Activated CD8-positive, alpha-beta T cell treated with anti-CD3 and anti-CD28 coated beads, Interleukin-2, amount 10 ng/mL, durations not matched to agents 7 days and 5 days (primary cell): ENCODE results near the gene AAK1. TPM values are rescaled to one million over a fixed set of nuclear protein-coding genes. Genes with fewer than 3 reads are reported as not detected.
"Not testable (repeated sequence)": the region's sequence is repeated elsewhere in the genome, so short reads cannot be mapped to it uniquely, and the experiment has no call there.

ENCODE experiments used
- ATAC-seq: fragments of 150-1000 bp; cut with Tn5 transposase; one replicate; pipeline ENCODE4 v1.10.0; 2021; ENCODE audit warnings: moderate library complexity
- CTCF ChIA-PET: fragments of 350-600 bp; sonication (Branson Sonifier 250); formaldehyde crosslinking; loops from one replicate; lab custom pipeline; 2021; ENCODE audit warnings: antibody characterized with exemption; lab: Charles Lee
- POLR2A ChIA-PET: fragments of 350-600 bp; sonication (Branson Sonifier 250); formaldehyde crosslinking; loops from one replicate; lab custom pipeline; 2021; ENCODE audit warnings: antibody characterized with exemption; lab: Charles Lee
- DNase-seq: peaks from one replicate; pipeline ENCODE4 v3.0.0-alpha.2; 2020
- H3K27ac Mint-ChIP-seq: one replicate; pipeline ENCODE4 v1.8.0; 2021; ENCODE audit warnings: mild to moderate bottlenecking, mixed read lengths
- H3K27me3 Mint-ChIP-seq: one replicate; pipeline ENCODE4 v1.8.0; 2021; ENCODE audit warnings: low read depth, mixed read lengths
- H3K36me3 Mint-ChIP-seq: one replicate; pipeline ENCODE4 v1.8.0; 2021; ENCODE audit warnings: low read depth, mixed read lengths
- H3K4me1 Mint-ChIP-seq: one replicate; pipeline ENCODE4 v1.8.0; 2021; ENCODE audit warnings: low read depth, mixed read lengths
- H3K4me3 Mint-ChIP-seq: one replicate; pipeline ENCODE4 v1.8.0; 2021; ENCODE audit warnings: mild to moderate bottlenecking, mixed read lengths
- H3K9me3 Mint-ChIP-seq: one replicate; pipeline ENCODE4 v1.8.0; 2022; ENCODE audit warnings: mixed read lengths; ENCODE audit not compliant: insufficient read depth
- total RNA-seq, 2 experiments: library from RNA; stranded (reverse); gene quantifications; one replicate each; pipeline ENCODE4 v1.2.3, GENCODE V29; 2021

AAK1 gene
- total RNA-seq, 2 experiments from 2014 or later: 105 to 107 TPM

DNA sequence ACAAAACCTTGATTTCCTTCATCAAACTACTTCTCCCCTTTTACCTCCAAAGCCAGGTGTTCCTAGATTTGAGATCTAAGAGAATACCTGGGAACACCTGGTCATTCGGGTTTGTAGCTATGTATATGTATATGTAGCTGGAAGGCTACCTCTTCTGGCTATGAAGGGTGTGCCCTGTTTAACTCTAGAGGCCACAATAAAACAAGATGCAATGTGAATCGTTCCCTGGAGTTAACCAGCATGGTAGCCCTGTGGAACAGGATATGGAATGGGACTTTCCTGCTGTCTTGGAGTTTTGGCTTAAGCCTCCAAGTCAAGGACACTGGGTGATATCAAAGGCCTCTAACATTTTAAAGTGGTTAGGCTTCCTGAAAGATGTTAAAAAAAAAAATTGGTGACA is 188.6 kb downstream of the AAK1 start:
- H3K27me3 Mint-ChIP-seq: no peaks in the 10 kb centered on the region
- peaks cover 1% of the 10 kb centered on the region for H3K36me3 Mint-ChIP-seq
- ChIA-PET POLR2A (interaction anchor here (0.6 kb wide), 1 partner anchor 250 kb away, joined by 3 read pairs; no protein-coding TSS in a partner anchor), CTCF (interaction anchor here (2.3 kb wide), 1 partner anchor 18 kb away, joined by 9 read pairs; the partner anchor contains the start of gene NFU1)
- H3K27ac Mint-ChIP-seq: no peak overlapping the region
- ATAC-seq (no peak), DNase-seq (no peak)
- no peaks in the 10 kb centered on the region for H3K9me3 Mint-ChIP-seq
- H3K4me1 Mint-ChIP-seq: peaks cover 6% of the 10 kb centered on the region
- H3K4me3 Mint-ChIP-seq: no peak overlapping the region

GRCh38 chr2:69453475-69454129 is 189.9 kb downstream of the AAK1 start:
- H3K4me3 Mint-ChIP-seq: no peak overlapping the region
- peak; percentile 26 for ATAC-seq

GRCh38 chr2:69452687-69453086 is 190.9 kb downstream of the AAK1 start:
- Mint-ChIP-seq H3K9me3 (no peaks in the 10 kb centered on the region), H3K36me3 (no peaks in the 10 kb centered on the region), H3K27me3 (no peaks in the 10 kb centered on the region), H3K4me1 (peaks cover 6% of the 10 kb centered on the region), H3K4me3 (no peak overlapping the region), H3K27ac (no peak overlapping the region)
- DNase-seq: no peak
- ATAC-seq: no peak
- ChIA-PET POLR2A (no interaction called here), CTCF (interaction anchor here (2.3 kb wide), 1 partner anchor 15 kb away, joined by 9 read pairs; the partner anchor contains the start of gene NFU1)

More at GRCh38 chr2:69453475-69454129, 189.9 kb downstream of the AAK1 start:
- no peaks in the 10 kb centered on the region for H3K9me3 Mint-ChIP-seq
- no peak for DNase-seq
- no peaks in the 10 kb centered on the region for H3K36me3 Mint-ChIP-seq
- CTCF ChIA-PET: interaction anchor here (0.8 to 2.3 kb wide), 2 partner anchors 16 to 18 kb away, joined by 3 to 9 read pairs; partner anchors contain the start of gene NFU1
- POLR2A ChIA-PET: interaction anchor here (0.8 kb wide), 1 partner anchor 16 kb away, joined by 4 read pairs; the partner anchor contains the start of gene NFU1
- H3K27me3 Mint-ChIP-seq: no peaks in the 10 kb centered on the region
- H3K27ac Mint-ChIP-seq: no peak overlapping the region
- peaks cover 6% of the 10 kb centered on the region for H3K4me1 Mint-ChIP-seq

DNA sequence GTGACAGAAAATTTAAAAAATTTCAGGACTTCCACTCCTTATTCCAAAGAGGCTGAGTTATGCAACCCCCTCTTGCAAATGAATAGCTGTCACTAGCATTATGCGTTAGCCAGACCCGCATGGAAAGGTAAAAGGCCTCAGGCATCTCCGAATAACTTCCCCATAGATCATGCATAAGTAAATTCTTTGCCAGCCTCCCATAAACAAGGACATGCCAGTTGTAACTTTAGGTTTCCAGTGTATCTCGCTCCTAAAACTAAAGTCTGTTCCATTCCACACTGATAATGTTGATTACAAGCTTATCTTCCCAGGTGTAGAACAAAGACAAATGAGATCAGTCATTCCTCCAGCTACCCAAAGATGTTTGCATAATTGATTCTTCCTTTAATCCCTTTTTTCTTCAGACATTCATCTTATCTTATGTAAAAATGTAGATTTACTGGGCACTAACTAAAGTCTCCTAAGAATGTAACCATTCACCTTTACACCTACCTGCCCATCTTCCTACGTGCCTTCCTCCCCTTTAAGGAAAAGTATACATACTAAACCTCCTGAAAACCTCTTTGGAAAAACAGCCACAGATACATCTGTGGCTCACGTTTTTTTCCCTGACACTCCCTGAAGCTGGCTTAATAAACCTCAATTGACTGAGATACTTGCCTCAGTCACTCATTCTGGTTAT is 192.7 kb downstream of the AAK1 start:
- no peaks in the 10 kb centered on the region for H3K27me3 Mint-ChIP-seq
- H3K36me3 Mint-ChIP-seq: no peaks in the 10 kb centered on the region
- no peak overlapping the region for H3K4me3 Mint-ChIP-seq
- POLR2A ChIA-PET: no interaction called here
- no peaks in the 10 kb centered on the region for H3K9me3 Mint-ChIP-seq
- DNase-seq (no peak), ATAC-seq (no peak)
- no peak overlapping the region for H3K27ac Mint-ChIP-seq
- H3K4me1 Mint-ChIP-seq: peaks cover 6% of the 10 kb centered on the region
- CTCF ChIA-PET: interaction anchor here (1.0 kb wide), 1 partner anchor 75 kb away, joined by 3 read pairs; no protein-coding TSS in a partner anchor

DNA sequence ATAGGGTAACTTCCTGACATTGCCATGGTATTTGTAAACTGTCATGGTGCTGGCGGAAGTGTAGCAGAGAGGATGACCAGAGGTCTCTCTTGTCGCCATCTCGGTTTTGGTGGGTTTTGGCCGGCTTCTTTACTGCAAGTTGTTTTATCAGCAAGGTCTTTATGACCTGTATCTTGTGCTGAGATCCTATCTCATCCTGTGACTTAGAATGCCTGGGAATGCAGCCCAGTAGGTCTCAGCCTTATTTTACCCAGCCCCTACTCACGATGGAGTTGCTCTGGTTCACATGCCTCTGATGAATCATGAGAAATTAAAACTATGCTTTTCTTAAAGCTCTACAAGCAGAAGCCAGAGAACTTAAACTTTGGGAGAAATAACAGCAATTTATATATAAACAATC is 193.6 kb downstream of the AAK1 start:
- peaks cover 6% of the 10 kb centered on the region for H3K4me1 Mint-ChIP-seq
- no peak overlapping the region for H3K27ac Mint-ChIP-seq
- no peak for ATAC-seq
- CTCF ChIA-PET: no interaction called here
- DNase-seq: no peak
- H3K9me3 Mint-ChIP-seq: no peaks in the 10 kb centered on the region
- no peaks in the 10 kb centered on the region for H3K27me3 Mint-ChIP-seq
- H3K36me3 Mint-ChIP-seq: no peaks in the 10 kb centered on the region
- no peak overlapping the region for H3K4me3 Mint-ChIP-seq
- POLR2A ChIA-PET: no interaction called here

DNA sequence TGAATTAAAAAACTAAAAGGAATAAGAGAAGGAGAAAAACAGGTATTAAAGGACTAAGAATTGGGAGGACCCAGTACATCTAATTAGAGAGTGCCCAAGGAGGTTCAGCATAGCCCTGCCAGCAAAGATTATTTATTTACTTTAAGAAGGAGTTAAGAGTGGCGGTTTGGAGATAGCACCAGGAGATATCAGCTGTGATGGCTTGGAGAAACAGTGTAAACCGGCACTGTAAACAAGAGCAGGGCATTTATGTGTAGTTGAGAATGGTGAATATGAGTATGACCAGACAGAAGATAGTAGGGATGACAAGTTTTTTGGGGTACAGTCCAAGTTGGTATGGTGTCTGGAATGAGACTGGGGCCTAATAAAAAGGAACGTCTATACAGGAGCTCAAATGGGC is 199.9 kb downstream of the AAK1 start:
- POLR2A ChIA-PET, H3K27ac Mint-ChIP-seq, ATAC-seq, H3K27me3 Mint-ChIP-seq, DNase-seq, H3K4me1 Mint-ChIP-seq, CTCF ChIA-PET, H3K36me3 Mint-ChIP-seq, H3K4me3 Mint-ChIP-seq: not testable (repeated sequence)
- peaks cover 10% of the 10 kb centered on the region for H3K9me3 Mint-ChIP-seq

DNA sequence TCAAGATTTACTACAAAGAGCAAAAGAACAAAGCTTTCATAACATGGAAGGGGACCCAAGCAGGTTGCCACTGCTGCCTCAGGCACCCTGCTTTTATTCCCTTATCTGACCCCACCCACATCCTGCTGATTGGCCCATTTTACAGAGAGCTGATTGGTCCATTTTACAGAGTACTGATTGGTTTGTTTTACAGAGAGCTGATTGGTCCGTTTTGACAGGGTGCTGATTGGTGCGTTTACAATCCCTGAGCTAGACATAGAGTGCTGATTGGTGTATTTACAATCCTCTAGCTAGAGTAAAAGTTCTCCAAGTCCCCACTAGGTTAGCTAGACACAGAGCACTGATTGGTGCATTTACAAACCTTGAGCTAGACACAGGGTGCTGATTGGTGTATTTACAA is 204.0 kb downstream of the AAK1 start:
- not testable (repeated sequence) for ATAC-seq, H3K4me3 Mint-ChIP-seq, H3K27ac Mint-ChIP-seq, DNase-seq, H3K27me3 Mint-ChIP-seq
- H3K4me1 Mint-ChIP-seq: peaks cover 35% of the 10 kb centered on the region
- H3K36me3 Mint-ChIP-seq: peaks cover 16% of the 10 kb centered on the region
- ChIA-PET POLR2A (interaction anchor here (0.7 kb wide), 1 partner anchor 125 kb away, joined by 3 read pairs; no protein-coding TSS in a partner anchor), CTCF (interaction anchor here (0.9 to 1.2 kb wide), 2 partner anchors 36 to 64 kb away, joined by 3 to 5 read pairs; no protein-coding TSS in a partner anchor)
- H3K9me3 Mint-ChIP-seq: peaks cover 10% of the 10 kb centered on the region

DNA sequence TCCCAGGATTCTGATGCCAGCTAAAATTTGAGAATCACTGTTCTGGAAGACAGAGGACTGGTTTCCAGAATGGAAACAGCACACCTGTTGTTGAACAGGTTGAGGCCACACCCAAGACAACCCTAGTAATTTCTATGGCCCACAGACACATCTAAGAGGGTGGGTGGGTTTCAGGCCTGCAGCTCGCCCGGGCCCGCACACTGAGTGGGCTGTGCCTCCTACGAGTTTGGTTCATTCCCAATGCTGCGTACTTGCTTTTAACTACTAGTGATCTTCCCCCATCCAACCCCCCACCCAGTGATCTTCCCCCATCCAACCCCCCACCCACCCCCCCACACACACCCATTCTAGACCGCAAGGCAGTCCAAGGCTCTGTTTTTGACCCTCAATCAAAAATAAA is 205.0 kb downstream of the AAK1 start:
- no peak overlapping the region for H3K4me3 Mint-ChIP-seq
- ATAC-seq: no peak
- ChIA-PET POLR2A (interaction anchor here (1.8 to 2.0 kb wide), 2 partner anchors 15 to 855 kb away, joined by 4 to 5 read pairs; partner anchors contain the start of gene SNRPG), CTCF (interaction anchor here (1.2 to 2.1 kb wide), 3 partner anchors 19 to 286 kb away, joined by 3 to 10 read pairs (median 4); no protein-coding TSS in a partner anchor)
- H3K36me3 Mint-ChIP-seq: peaks cover 19% of the 10 kb centered on the region
- H3K9me3 Mint-ChIP-seq: peaks cover 10% of the 10 kb centered on the region
- peaks cover 36% of the 10 kb centered on the region for H3K4me1 Mint-ChIP-seq
- DNase-seq: no peak
- peak overlapping the region; percentile 34 for H3K27ac Mint-ChIP-seq
- no peaks in the 10 kb centered on the region for H3K27me3 Mint-ChIP-seq

DNA sequence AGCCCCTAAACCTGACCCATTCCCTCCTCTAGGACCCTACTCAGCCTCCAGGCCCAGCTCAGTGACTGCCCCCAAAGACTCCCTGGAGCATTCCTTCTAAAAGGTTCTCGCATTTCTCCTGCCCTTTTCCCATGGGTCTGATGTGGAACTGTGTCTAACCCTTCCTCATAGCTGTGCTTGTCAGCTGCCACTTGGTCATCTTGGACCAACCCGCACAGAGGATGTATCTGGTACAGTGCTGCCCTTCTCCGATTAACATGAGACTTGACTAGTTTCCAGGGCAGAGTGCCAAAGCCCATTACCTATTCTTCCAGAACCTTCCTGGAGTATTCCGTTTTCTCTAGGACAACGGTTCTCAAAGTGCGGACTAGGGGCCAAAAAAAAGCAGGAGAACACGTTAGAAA is 205.8 kb downstream of the AAK1 start:
- DNase-seq (no peak), ATAC-seq (no peak)
- Mint-ChIP-seq H3K27ac (peak overlapping the region; percentile 97), H3K4me1 (peaks cover 36% of the 10 kb centered on the region), H3K27me3 (no peaks in the 10 kb centered on the region), H3K4me3 (peak overlapping the region; percentile 96), H3K36me3 (peaks cover 19% of the 10 kb centered on the region), H3K9me3 (peaks cover 10% of the 10 kb centered on the region)
- ChIA-PET POLR2A (interaction anchor here (0.7 to 2.0 kb wide), 16 partner anchors 15 to 856 kb away, joined by 3 to 11 read pairs (median 4); partner anchors contain the start of genes GFPT1 and SNRPG), CTCF (interaction anchor here (0.8 to 3.0 kb wide), 25 partner anchors 9 to 1548 kb away, joined by 3 to 21 read pairs (median 5); partner anchors contain the start of genes AAK1 and GFPT1)

GRCh38 chr2:69436938-69437750 is 206.4 kb downstream of the AAK1 start, which contains the start of gene NFU1:
Gene NFU1 (minus strand): TSS chr2:69437435. CDS start chr2:69437422, 13 bp downstream.
- peak within 1 kb of the TSS; percentile 97 for H3K27ac Mint-ChIP-seq
- H3K4me3 Mint-ChIP-seq: peak within 1 kb of the TSS; percentile 96
- H3K4me1 Mint-ChIP-seq: peaks cover 36% of the 10 kb centered on the region
- H3K9me3 Mint-ChIP-seq: peaks cover 10% of the 10 kb centered on the region
- CTCF ChIA-PET: interaction anchor here (0.7 to 3.0 kb wide), 35 partner anchors 8 to 1548 kb away, joined by 3 to 21 read pairs (median 4); partner anchors contain the start of genes AAK1, ANXA4 and GFPT1
- DNase-seq (peak; percentile 91), ATAC-seq (peak; percentile 92)
- POLR2A ChIA-PET: interaction anchor here (0.5 to 2.0 kb wide), 20 partner anchors 14 to 1122 kb away, joined by 3 to 11 read pairs (median 4); partner anchors contain the start of genes GFPT1 and SNRPG
- peaks cover 19% of the 10 kb centered on the region for H3K36me3 Mint-ChIP-seq
- H3K27me3 Mint-ChIP-seq: no peaks in the 10 kb centered on the region
